Transverse colon (tissue), 4 donors: Measurements from ENCODE around the gene TCP11.

ENCODE experiments used
- CTCF ChIP-seq, 5 experiments: fragments of 200-600 bp in 3 of 5; fragments of 450-650 bp in 2 of 5; sonication (generic) in 3 of 5; IDR thresholded peaks; 1 replicate in 2 of 5; 2 replicates in 3 of 5; pipeline ENCODE4 v1.5.1; 2016 to 2017; ENCODE audit warnings: antibody characterized with exemption in 5 of 5, inconsistent platforms in 3 of 5, mild to moderate bottlenecking in 2 of 5, moderate library complexity in 1 of 5
- POLR2A ChIP-seq: fragments of 450-650 bp; IDR thresholded peaks from one replicate; pipeline ENCODE4 v1.6.1; 2016; ENCODE audit warnings: antibody characterized with exemption, mild to moderate bottlenecking, moderate library complexity
- POLR2AphosphoS5 ChIP-seq, 3 donors: sonication (generic); formaldehyde crosslinking; IDR thresholded peaks; one replicate each; pipeline ENCODE4 v1.6.1; 2016; ENCODE audit warnings: antibody characterized with exemption in 3 of 3

- TF ChIP-seq CTCF (IDR thresholded peaks at IDR 0.05) (no peak), POLR2AphosphoS5 (IDR thresholded peaks at IDR 0.05) (no peak), POLR2A (no peak)
Measured at GRCh38 chr6:35124356-35124755, 16.8 kb downstream of the TCP11 start.
